Forelimb muscle (tissue), 1 donor: ENCODE results near the gene QSOX2. TPM values are rescaled to one million over a fixed set of nuclear protein-coding genes. Genes with fewer than 3 reads are reported as not detected.
"Not testable (repeated sequence)": the region's sequence is repeated elsewhere in the genome, so short reads cannot be mapped to it uniquely, and the experiment has no call there.

Experiments
- DNase-seq: peaks from one replicate; pipeline ENCODE4 v3.0.0-alpha.2; 2013; ENCODE audit warnings: low read depth
- polyA plus RNA-seq: library from polyadenylated mRNA; unstranded; fragments of 120-200 nt; gene quantifications from one replicate; pipeline ENCODE4 v1.2.1, GENCODE V29; 2013; ENCODE audit not compliant: insufficient read length

QSOX2 gene
- polyA plus RNA-seq, 1 donor: 6.6 TPM

DNA sequence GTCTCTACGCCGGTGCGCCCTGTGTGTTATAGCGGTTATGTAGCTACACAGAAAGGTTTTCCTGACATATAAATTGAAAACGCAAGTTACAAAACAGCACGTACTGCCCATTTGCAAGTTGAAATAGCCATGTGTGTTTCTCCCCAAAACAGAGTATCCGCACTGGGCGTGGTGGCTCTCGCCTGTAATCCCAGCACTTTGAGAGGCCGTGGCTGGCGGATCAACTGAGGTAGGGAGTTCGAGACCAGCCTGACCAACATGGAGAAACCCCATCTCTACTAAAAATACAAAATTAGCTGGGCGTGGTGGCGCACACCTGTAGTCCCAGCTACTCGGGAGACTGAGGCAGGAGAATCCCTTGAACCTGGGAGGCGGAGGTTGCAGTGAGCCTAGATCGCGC, 21.0 kb upstream of the QSOX2 start:
- DNase-seq: not testable (repeated sequence)

DNA sequence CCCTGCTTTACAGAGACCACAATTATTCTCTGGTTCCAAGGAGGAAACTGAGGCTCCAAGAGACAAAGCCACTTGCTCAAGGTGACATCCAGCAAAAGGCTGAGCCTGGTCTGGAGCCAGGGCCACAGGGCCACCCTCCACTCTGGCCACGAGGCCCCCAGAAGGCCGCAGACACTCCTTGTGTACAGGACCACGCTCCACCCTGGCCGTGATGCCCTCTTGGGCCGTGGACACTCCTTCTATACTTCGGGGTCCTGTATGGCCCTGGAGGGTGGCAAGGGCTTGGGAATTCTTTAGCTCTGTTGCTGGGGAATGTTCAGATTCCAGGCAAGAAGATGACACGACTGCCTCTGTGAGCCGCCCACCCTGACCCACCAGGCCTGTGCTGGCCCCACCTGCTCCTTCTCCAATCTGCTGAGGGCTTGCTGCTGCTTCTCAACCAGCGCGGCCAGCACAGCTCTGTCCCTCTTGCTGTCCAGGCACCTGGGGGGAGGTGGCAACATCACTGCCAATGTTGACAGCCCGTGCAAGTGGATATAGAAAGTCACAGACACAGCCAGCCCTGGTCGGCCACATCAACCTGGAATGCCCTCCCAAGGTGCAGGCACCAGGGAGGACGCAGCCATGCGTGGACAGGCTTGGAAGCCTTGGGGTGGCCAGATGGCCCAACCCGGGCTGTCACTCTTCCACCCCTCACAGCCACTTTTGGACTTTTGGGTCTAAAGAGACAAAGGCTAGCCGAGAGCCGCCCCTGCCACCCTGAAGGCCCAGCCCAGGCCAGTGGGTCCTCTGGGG, 20.1 kb upstream of the QSOX2 start:
- DNase-seq: no peak

GRCh38 chr9:136264441-136265405, 19.1 kb upstream of the QSOX2 start:
- DNase-seq: no peak

DNA sequence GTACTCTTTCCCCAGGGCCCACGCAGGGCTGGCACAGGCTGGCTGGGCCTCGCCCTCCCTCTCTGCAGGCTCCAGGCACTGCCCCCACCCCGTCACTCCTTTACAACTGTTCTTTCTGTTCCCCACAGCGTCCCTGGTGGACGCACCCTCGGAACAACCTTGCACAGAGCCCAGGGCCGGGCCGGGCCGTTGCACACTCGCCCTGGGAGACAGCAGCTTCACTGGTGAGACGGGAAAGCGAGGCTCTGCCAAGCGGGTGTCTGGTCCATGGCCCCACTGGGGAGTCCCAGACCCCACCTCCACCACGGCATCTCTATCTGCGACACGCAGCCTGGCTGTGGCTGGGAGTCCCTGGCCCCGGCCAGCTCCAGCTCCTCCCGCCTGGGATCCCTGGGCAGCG, 18.4 kb upstream of the QSOX2 start:
- no peak for DNase-seq

GRCh38 chr9:136262671-136263178, 17.1 kb upstream of the QSOX2 start:
- DNase-seq: no peak

DNA sequence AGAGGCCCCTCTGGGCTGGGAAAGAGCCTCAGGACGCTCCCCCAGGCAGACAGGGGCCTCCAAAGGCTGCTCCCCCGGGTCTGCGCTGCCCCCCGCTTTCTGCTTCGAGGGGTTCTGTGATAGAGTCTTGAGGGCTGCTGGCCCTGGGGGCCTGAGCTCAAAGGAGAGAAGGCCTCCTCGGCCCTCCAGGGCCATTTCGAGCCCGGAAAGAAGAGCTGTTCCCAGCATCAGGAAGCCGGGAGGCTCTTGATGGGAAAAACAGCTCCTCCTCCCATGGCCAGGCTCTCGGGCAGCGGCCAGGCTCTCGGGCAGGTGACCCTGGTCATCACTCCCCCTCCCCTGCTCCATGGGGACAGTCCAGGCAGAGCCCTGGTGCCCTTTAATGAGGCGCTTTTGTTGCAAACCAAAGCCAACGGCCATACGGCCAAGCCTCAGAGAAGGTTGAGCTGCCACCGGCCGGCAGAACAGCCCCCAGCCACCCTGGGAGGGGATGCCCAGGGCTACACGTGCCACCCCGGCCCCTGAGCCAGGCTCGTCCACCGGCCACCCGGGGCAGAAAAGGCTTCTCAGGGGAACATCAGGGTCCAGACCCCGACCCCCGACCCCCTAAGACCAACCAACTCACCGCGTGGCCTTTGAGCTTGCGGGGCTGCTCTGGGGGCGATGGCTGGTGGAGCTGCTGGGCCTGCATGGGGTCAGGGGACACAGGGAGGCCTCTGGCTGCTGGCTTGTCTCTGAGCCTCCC, 16.2 kb upstream of the QSOX2 start:
- no peak for DNase-seq

- no peak for DNase-seq
Observed at GRCh38 chr9:136260936-136261472, 15.4 kb upstream of the QSOX2 start.

GRCh38 chr9:136260521-136260920, 14.9 kb upstream of the QSOX2 start:
- DNase-seq: no peak

DNA sequence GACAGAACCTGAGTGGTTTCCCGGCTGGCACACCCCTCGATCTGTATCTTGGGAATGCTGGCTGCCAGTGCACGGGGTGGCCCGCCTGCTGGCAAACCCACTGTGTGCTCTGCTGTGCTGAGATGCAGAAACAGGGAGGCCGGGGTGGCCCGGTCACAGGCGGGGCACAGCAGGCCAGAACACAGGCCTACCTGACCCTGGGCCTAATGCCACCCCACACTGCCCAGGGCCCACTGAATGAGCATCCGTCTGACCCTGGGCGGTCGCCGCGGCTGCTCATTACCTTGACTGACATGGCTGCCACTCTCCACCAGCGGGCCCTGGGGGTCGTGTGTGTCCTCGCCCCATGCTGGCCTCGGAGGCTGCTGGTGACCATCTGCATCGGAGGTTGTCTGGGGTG, 14.2 kb upstream of the QSOX2 start:
- DNase-seq: no peak

- DNase-seq: no peak
Observed at GRCh38 chr9:136259517-136259813, 13.9 kb upstream of the QSOX2 start.

DNA sequence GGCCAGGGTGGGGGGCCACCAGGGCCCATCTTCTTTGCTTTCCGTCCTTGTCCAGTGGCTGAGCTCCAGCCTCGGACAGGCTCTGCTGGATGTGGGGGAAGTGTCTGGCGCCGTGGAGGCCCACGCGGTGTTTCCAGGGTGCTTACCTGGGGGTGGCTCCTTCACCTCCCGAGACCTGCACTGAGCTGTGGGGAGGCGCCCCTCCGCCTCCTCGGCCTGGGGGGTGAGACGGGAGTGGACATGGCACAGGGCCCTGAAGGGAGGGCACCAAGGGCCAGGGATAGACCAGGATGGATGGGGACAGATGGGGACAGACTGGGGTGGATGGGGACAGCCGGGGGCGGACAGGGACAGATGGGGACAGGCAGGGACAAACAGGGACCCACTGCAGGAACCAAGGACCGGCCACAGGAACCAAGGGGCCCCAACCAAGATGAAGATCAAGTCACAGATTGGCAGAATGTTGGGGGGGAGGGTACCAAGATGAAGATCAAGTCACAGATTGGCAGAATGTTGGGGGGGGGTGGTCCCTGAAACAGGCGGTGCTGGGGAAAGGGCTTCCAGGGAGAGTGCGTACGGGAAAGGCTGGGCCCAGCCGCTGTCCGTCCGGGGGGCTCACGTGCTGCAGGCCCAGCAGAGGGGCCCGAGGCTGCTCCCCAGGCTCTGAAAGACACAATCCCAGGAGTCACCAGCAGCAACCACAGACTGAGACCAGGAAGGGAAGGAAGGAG, 13.3 kb upstream of the QSOX2 start:
- DNase-seq: no peak

- DNase-seq: no peak
Observed at GRCh38 chr9:136258299-136258625, 12.7 kb upstream of the QSOX2 start.

- DNase-seq: no peak
Observed at GRCh38 chr9:136257381-136258298, 12.0 kb upstream of the QSOX2 start.

DNA sequence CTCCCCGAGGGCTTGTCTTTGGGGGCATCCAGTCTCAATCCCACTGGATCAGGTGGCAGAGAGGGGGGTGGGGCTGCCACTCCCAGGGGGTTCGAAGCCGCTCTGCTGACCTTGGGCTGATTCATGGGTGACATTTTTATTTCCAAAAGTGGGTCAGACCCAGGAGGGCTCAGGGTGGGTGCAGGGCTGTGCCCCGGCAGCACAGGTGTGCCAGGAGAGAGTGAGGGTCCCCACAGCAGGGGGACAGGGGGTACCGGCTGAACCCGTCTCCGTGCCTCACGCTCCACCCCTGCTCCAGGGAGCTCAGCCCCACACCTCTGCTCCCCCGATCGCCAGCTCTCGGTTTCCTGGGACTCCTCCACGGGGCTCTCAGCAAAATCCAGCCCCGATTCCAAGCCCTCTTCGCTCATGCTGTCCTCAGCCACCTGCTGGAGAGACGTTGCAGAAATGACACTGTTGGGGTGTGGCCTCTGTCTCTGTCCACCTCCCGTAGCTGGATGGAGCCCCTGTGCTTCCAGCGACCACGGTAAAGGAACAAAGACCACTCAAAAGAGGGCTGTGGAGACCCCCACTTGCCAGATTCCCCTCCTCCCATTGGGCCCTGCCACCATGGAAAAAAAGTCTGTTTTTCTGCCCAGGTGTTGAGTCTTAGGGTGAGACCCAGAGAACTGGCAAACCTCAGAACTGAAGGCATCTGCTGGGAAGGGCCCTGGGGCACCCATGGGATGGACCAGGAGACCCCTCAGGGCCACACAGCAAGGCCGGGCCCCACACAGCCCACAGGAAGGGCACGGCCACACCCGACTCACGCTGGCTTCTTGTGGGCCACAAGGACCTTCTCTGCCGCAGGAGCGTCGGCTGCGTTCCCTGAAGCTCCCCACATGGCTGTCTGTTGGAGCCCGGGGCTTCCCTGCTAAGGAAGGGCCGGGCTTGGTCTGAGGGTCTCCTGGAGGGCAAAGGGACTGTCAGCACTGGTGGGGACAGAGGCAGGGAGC, 10.6 kb upstream of the QSOX2 start:
- no peak for DNase-seq

- DNase-seq: no peak
Observed at GRCh38 chr9:136255166-136255538, 9.5 kb upstream of the QSOX2 start.

DNA sequence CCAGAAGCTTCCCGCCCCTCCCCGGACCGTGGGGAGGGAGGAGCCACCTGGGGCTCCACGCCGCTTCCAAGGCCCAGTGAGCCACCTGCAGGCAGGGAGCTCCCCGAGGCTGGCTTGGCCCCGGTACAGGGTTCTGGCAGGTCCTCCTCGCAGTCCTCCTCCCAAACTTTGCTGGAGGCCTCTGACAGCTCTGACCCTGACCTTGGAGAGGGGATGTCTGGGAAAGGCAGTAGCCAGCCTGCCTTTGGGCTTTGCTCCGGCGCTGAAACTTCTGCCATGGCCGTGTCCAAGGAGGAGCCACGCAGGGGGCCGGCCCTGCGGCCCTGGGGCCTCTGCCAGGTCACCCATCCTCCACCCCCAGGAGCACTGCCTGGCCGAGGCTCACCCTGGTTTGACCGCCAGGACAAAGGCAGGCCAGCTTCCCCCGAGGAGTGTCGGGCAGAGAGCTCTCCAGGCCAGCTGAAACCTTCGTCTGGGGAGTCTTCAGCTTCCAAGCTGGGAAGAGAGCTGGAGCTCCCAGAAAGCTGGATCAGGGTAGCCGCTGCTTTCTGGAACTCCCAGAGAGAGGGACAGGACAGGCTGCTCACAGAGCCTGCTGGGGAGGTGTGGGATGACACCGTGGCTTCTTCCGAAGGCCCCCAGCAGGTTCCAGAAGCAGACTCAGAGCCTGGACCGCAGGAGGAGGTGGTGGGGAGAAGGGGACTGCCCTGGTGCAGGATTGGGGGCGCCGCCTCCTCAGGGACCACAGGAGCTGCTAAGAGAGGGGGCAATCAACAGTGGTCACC, 9.0 kb upstream of the QSOX2 start:
- no peak for DNase-seq

GRCh38 chr9:136253246-136254130, 7.9 kb upstream of the QSOX2 start:
- DNase-seq: no peak
